K562 (cell line): ENCODE measurements around the gene ACTR3C.

Source experiments
- CTCF ChIP-seq, 3 experiments: IDR thresholded peaks in 2 of 3; conservative IDR thresholded peaks in 1 of 3; 2 replicates each; pipeline ENCODE4 v1.5.1; 2011 to 2012; ENCODE audit warnings: low read length in 3 of 3, mild to moderate bottlenecking in 3 of 3, control low read depth in 2 of 3, improper control_type of control experiment in 1 of 3, inconsistent platforms in 1 of 3, low read depth in 1 of 3, mixed read lengths in 1 of 3, moderate library complexity in 1 of 3; ENCODE audit not compliant: insufficient read depth in 2 of 3
- MAFF ChIP-seq: IDR thresholded peaks from 2 replicates; pipeline ENCODE4 v1.6.1; 2012; ENCODE audit warnings: low read length, improper control_type of control experiment
- POLR2A ChIP-seq: fragments of 450-650 bp; conservative IDR thresholded peaks from 2 replicates; pipeline ENCODE4 v1.6.1; 2016
- RBFOX2 ChIP-seq: fragments of 200-400 bp; formaldehyde crosslinking; IDR thresholded peaks from 2 replicates; pipeline ENCODE4 v1.6.1; 2017; ENCODE audit warnings: low read depth, mild to moderate bottlenecking, low read length, moderate library complexity
- ZNF830 ChIP-seq: fragments of 250-450 bp; sonication (Bioruptor Pico); IDR thresholded peaks from 2 replicates; pipeline ENCODE4 v1.5.0; 2021; ENCODE audit warnings: mild to moderate bottlenecking

- TF ChIP-seq POLR2A (no peak), MAFF (no peak), RBFOX2 (peak; percentile 67), CTCF (IDR thresholded peaks at IDR 0.05 in 2 of 3, conservative IDR thresholded peaks at IDR 0.05 in 1 of 3; ENCODE audit: insufficient read depth in 2 of 3, low read depth in 1 of 3, low read length in 3 of 3) (no peak), ZNF830 (CRISPR knock-in tag) (no peak)
Measured at GRCh38 chr7:150330211-150330885, 7.0 kb upstream of the ACTR3C start.
